ENCODE results near the gene CYB5R3.
"Not testable (repeated sequence)": the region's sequence is repeated elsewhere in the genome, so short reads cannot be mapped to it uniquely, and the experiment has no call there.

CYB5R3 gene

GRCh38 chr22:42678894-42679293, 29.7 kb upstream of the CYB5R3 start:
- no peak for DNase-seq (ENCODE audit: low read depth in 2 of 2)

- not testable (repeated sequence) for DNase-seq (ENCODE audit: low read depth in 2 of 2)
These were observed 28.7 kb upstream of the CYB5R3 start for GRCh38 chr22:42677936-42678335.

DNA sequence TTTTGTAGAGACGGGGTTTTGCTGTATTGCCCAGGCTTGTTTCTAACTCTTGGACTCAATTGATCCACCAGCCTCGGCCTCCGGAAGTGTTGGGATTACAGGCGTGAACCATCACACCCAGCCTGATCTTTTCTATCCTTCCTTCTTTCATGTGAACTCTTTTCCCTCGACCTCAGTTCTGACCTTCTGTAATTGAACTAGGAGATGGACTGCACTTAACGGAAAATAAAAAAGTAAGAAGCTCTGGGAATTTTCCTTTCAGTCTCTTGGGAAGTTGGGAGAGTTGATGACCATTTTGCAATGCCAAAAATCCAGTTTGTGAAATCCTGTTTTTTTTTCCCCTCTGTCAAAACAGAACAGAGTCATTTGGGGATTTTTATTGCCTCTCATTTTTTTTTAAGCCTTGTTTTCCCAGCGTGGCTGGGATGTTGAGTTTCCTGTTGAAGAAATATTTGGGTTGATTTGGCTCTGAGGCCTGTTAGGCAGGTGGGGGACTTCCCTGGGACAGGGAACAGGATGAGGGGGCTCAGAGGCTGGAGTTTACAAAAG, 26.9 kb upstream of the CYB5R3 start:
- no peak for DNase-seq (ENCODE audit: low read depth in 2 of 2)

DNA sequence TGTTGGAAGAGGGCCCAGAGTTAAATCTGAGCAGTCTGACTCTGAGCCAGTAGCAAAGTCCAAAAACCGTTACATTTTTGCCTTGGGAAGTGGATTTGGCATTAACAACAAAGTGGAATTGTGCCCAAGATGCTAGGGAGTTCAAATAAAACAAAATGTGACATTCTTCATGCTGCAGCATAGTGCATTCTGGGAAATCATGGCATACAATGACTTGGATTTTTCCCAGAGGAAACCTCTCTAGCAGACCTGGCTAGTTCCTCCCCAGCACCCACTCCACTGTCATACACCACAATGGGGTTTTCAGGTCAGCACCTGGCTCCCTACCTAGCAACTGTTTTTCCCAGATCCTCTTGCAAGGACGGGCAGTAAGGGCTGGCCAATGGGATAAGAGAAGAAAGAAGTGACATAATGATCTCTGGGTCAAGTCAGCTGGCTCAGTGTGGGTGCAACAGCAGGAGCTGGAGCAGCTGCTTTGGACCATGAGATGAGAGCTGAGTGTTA, 24.8 kb upstream of the CYB5R3 start:
- DNase-seq (ENCODE audit: low read depth in 2 of 2), result no peak

DNA sequence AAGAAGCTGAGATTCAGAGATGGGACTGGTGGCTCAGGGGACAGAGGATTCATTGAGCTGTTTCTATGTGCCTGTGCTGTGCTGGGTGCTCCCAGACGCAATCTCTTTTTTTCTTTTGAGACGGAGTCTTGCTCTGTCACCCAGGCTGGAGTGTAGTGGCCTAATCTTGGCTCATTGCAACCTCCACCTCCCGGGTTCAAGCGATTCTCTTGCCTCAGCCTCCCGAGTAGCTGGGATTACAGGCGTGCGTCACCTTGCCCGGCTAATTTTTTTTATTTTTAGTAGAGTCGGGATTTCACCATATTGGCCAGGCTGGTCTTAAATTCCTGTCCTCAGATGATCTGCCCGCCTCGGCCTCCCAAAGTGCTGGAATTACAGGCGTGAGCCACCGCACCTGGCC, 23.9 kb upstream of the CYB5R3 start:
- not testable (repeated sequence) for DNase-seq (ENCODE audit: low read depth in 2 of 2)

DNA sequence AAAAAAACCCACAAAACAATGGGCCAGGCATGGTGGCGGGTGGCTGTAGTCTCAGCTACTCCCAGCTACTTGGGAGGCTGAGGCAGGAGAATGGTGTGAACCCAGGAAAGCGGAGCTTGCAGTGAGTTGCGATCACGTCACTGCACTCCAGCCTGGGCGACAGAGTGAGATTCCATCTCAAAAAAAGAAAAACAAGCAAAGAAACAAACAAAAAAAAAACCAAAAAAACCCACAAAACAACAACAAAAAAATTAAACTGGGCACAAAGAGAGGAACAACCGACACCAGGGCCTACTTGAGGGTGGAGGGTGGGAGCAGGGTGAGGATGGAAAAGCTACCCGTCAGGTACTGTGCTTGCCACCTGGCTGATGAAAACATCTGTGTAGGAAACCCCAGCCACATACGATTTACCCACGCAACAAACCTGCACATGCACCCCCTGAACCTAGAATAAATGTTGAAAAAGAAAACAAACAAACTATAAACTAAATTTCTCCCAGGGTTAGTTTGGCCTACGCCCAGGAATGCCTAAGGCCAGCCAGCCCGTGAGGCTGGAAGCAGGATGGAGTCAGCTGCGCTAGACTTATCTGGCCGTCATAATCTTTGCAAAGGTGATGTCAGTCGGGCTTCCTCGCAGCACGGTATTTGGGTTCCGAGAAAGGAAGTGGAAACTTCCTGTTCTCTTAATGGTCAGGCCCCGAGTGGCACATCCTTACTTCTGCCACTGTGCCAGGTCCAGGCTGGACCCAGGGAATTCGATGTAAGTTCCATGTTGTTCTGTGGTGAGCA, 21.9 kb upstream of the CYB5R3 start:
- no peak for DNase-seq (ENCODE audit: low read depth in 2 of 2)

- DNase-seq (ENCODE audit: low read depth in 2 of 2), result no peak
These were observed 20.9 kb upstream of the CYB5R3 start for GRCh38 chr22:42670046-42670445.

DNA sequence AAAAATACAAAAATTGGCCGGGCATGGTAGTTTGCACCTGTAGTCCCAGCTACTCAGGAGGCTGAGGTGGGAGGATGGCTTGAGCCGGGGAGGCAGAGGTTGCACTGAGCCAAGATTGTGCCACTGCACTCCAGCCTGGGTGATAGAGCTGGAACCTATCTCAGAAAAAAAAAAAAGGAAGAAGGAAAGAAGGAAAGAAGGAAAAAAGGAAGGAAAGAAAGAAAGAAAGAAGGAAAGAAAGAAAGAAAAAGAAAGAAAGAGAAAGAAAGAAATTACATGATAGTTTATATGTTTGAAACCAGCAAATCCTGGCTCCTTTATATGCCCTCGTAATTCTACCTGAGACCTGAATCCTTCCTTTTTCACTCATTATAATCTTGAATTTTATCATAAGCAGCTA, 17.2 kb upstream of the CYB5R3 start:
- not testable (repeated sequence) for DNase-seq (ENCODE audit: low read depth in 2 of 2)

GRCh38 chr22:42664976-42665831, 16.0 kb upstream of the CYB5R3 start:
- DNase-seq (ENCODE audit: low read depth in 2 of 2), result no peak

- DNase-seq (ENCODE audit: low read depth in 2 of 2), result peak; percentile 76 to 85
These were observed 13.0 kb upstream of the CYB5R3 start for GRCh38 chr22:42661985-42662831.

GRCh38 chr22:42656578-42656977, 7.4 kb upstream of the CYB5R3 start:
- no peak for DNase-seq (ENCODE audit: low read depth in 2 of 2)

GRCh38 chr22:42655693-42656092, 6.5 kb upstream of the CYB5R3 start:
- no peak for DNase-seq (ENCODE audit: low read depth in 2 of 2)

DNA sequence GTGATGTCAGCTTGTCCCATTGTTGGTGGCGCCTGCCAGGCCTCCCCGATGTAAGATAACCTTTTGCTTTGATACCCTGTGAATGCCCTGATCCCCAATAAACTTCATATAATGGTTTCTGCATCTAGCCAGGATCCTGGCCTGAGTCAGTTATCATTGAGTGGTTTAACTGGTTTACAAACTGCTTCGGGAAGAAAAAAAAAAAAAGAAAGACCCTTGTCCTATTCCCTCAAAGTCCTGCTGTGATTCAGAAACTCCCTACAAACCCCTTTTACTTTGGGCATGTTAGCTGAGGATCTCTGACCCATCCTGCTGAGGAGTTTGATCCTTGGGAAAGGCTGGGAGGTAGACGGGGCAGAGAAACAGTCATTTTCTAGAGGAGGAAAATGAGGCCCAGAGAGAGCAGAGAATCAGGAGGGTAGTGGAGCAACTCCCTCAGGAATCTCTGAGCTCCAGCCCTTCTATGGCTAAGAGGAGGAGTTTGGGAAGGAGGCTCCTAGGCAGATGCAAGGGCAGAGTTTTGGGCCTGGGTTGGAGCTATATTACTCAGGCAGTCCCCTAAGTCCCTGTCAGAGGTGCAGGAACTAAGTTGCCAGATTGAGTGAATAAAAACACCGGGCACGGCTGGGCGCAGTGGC, 5.4 kb upstream of the CYB5R3 start:
- DNase-seq (ENCODE audit: low read depth in 2 of 2), result no peak

GRCh38 chr22:42653999-42654398, 4.8 kb upstream of the CYB5R3 start:
- DNase-seq (ENCODE audit: low read depth in 2 of 2), result no peak

- no peak for DNase-seq (ENCODE audit: low read depth in 2 of 2)
These were observed 1.9 kb upstream of the CYB5R3 start for GRCh38 chr22:42651134-42651533.

- DNase-seq (ENCODE audit: low read depth in 2 of 2), result peak in 1 of 2 donors; percentile 12
These were observed 585 bp downstream of the CYB5R3 start for GRCh38 chr22:42648368-42649245.

DNA sequence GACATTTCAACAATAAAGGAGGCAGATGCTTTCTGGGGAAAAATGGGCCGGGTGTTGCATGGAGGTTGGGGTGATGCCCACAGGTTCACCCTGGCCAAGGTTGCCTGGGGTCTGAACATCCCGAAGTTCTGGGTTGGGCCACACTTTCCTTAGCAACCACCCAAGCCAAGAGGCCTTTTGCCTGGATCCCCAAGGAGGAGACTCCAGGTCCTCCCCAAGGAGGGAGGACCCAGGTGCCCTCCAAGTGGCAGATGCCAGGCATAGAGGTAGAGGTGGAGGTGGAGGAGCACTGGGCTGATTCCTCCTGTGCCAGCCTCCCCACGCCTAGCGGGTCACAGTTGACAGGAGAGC, 1.2 kb downstream of the CYB5R3 start:
- no peak for DNase-seq (ENCODE audit: low read depth in 2 of 2)

DNA sequence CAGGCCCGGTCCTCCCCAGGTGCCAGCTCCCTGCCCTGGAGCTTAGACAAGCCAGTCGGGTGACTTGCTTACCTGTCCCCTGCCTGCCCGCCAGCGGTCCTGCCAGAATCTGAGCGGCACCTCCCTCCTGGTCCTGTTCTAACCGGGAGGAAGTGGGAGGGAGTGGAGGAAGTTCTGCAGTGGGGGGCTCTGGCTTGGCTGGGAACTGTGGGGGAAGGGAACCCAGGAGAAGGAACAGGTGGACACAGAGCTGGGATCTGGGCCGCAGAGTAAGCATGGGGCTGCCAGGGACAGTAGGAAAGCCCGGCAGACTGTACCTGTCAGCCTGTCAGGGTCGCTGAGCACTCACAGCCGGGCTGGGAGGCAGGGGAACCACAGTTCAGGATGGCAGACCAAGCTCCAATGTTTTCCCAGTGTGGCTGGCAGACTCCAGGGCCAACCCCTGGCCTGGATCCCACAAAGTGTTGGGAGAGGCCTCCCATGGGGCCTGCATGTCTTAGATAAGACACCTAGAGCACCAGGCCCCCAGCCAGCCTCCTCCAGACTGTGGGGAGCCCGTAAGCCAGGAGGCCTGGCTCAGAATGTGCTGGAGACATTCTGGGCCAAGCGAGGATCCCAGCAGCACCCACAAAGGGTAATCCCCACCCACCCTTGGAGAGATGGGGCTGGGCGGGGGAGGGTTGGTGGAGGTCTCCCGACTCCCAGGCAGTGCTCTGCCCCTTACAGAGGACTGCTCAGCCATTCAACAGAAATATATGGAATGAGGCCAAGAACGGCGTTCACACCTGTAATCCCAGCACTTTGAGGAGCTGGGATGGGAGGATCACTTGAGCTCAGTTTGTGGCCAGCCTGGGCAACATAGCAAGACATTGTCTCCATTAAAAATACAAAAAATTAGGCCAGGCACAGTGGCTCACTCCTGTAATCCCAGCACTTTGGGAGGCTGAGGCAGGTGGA, 2.3 kb downstream of the CYB5R3 start:
- no peak for DNase-seq (ENCODE audit: low read depth in 2 of 2)
